Endothelial cell of umbilical vein (primary cell): ENCODE measurements around the gene SPRR2G. TPM values are rescaled to one million over a fixed set of nuclear protein-coding genes. Genes with fewer than 3 reads are reported as not detected.

Experiments used
- BruUV-seq: library from RNA; stranded (reverse); fragments of 400-500 nt; replicated peaks from 2 replicates; lab custom pipeline; 2021; lab: Mats Ljungman, UMichigan
- CTCF ChIA-PET: fragments of 300-600, 350-600 bp; sonication (Branson Sonifier 250); formaldehyde crosslinking; loops from one replicate; lab custom pipeline; 2021; ENCODE audit warnings: antibody characterized with exemption, inconsistent platforms; lab: Charles Lee
- POLR2A ChIA-PET: fragments of 300-600, 350-600 bp; sonication (Branson Sonifier 250); formaldehyde crosslinking; loops from one replicate; lab custom pipeline; 2021; ENCODE audit warnings: antibody characterized with exemption, inconsistent platforms; lab: Charles Lee
- DNase-seq: peaks from one replicate; pipeline ENCODE4 v3.0.0-alpha.2; 2011; ENCODE audit warnings: low read depth, low spot score
- FAIRE-seq: peaks from 2 replicates; lab custom pipeline; 2011; peaks lifted over from hg19 to GRCh38; lab: Jason Lieb, UNC
- H2AFZ ChIP-seq: 2 replicates; pipeline ENCODE4 v1.6.0; 2012; ENCODE audit warnings: low read depth, low read length, control low read depth, inconsistent platforms
- H3K27ac ChIP-seq: 2 replicates; pipeline ENCODE4 v1.5.1; 2011; ENCODE audit warnings: low read depth, mild to moderate bottlenecking, control low read depth, low read length, moderate library complexity; ENCODE audit not compliant: insufficient read depth
- H3K27me3 ChIP-seq, 2 experiments: 2 replicates each; pipeline versions ENCODE4 v1.6.0 to v1.6.1; 2011; ENCODE audit warnings: low read length in 2 of 2, mixed read lengths in 1 of 2; ENCODE audit not compliant: control insufficient read depth in 2 of 2, insufficient read depth in 2 of 2
- H3K36me3 ChIP-seq, 2 experiments: 2 replicates in 1 of 2; 3 replicates in 1 of 2; pipeline ENCODE4 v1.5.1; 2011; ENCODE audit warnings: low read length in 2 of 2, mild to moderate bottlenecking in 1 of 2, moderate library complexity in 1 of 2; ENCODE audit not compliant: control insufficient read depth in 2 of 2, insufficient read depth in 2 of 2; ENCODE audit errors: extremely low read depth in 1 of 2
- H3K4me1 ChIP-seq: 3 replicates; pipeline ENCODE4 v1.5.1; 2011; ENCODE audit warnings: mild to moderate bottlenecking, low read length; ENCODE audit not compliant: control insufficient read depth, insufficient read depth; ENCODE audit errors: extremely low read depth
- H3K4me2 ChIP-seq: 2 replicates; pipeline ENCODE4 v1.6.1; 2011; ENCODE audit warnings: low read length, control low read depth, mixed read lengths; ENCODE audit not compliant: insufficient read depth
- H3K4me3 ChIP-seq, 3 experiments: fragments of 200-600 bp in 1 of 3; sonication (generic), shearing (Covaris generic) in 1 of 3; replicated peaks in 1 of 3; 2 replicates each; pipeline ENCODE4 v1.5.1; 2011 to 2016; ENCODE audit warnings: control low read depth in 3 of 3, low read length in 3 of 3, mild to moderate bottlenecking in 2 of 3, inconsistent platforms in 1 of 3, low read depth in 1 of 3, moderate library complexity in 1 of 3; ENCODE audit not compliant: insufficient read depth in 1 of 3
- H3K79me2 ChIP-seq: 2 replicates; pipeline ENCODE4 v1.6.0; 2012; ENCODE audit warnings: low read length, inconsistent platforms; ENCODE audit not compliant: control insufficient read depth, insufficient read depth
- H3K9ac ChIP-seq: replicated peaks from 2 replicates; pipeline ENCODE3; 2011; ENCODE audit warnings: low read length, control low read depth; ENCODE audit not compliant: insufficient read depth; ENCODE audit errors: extremely low read depth
- H3K9me1 ChIP-seq: replicated peaks from 3 replicates; pipeline ENCODE4 v1.6.0; 2011; ENCODE audit warnings: mild to moderate bottlenecking, low read length; ENCODE audit not compliant: control insufficient read depth, insufficient read depth; ENCODE audit errors: extremely low read depth
- H3K9me3 ChIP-seq: replicated peaks from 2 replicates; pipeline ENCODE4 v1.5.1; 2012; ENCODE audit warnings: low read length, inconsistent platforms; ENCODE audit not compliant: control insufficient read depth, insufficient read depth
- H4K20me1 ChIP-seq: replicated peaks from 2 replicates; pipeline ENCODE3; 2011; ENCODE audit warnings: mild to moderate bottlenecking, low read length; ENCODE audit not compliant: control insufficient read depth, insufficient read depth; ENCODE audit errors: extremely low read depth
- CTCF ChIP-seq, 2 donors: IDR thresholded peaks; 1 replicate in 1 of 2; 2 replicates in 1 of 2; pipeline ENCODE4 v1.5.1; 2011; ENCODE audit warnings: low read length in 2 of 2, mild to moderate bottlenecking in 2 of 2, moderate library complexity in 2 of 2, control low read depth in 1 of 2, inconsistent platforms in 1 of 2, low read depth in 1 of 2; ENCODE audit not compliant: insufficient read depth in 1 of 2; ENCODE audit errors: extremely low read depth in 1 of 2
- EZH2 ChIP-seq: IDR thresholded peaks from 2 replicates; pipeline ENCODE4 v1.6.1; 2012; ENCODE audit warnings: borderline replicate concordance, low read depth, mild to moderate bottlenecking, moderate library complexity, low read length, inconsistent platforms; ENCODE audit not compliant: severe bottlenecking
- FOS ChIP-seq: IDR thresholded peaks from 2 replicates; pipeline ENCODE4 v1.6.1; 2011; ENCODE audit warnings: mild to moderate bottlenecking, low read length, moderate library complexity, borderline replicate concordance; ENCODE audit not compliant: insufficient read depth
- GATA2 ChIP-seq: IDR thresholded peaks from 2 replicates; pipeline ENCODE4 v1.7.0; 2011; ENCODE audit warnings: low read depth, mild to moderate bottlenecking, moderate library complexity, mixed read lengths, low read length; ENCODE audit not compliant: insufficient read length, insufficient read depth
- JUN ChIP-seq: IDR thresholded peaks from 2 replicates; pipeline ENCODE4 v1.6.1; 2011; ENCODE audit warnings: borderline replicate concordance, low read depth; ENCODE audit not compliant: insufficient read length, insufficient read depth
- MAX ChIP-seq: IDR thresholded peaks from 2 replicates; pipeline ENCODE4 v1.6.1; 2011; ENCODE audit not compliant: insufficient read depth, insufficient read length
- MYC ChIP-seq: IDR thresholded peaks from one replicate; pipeline ENCODE4 v1.6.1; 2011; ENCODE audit warnings: mild to moderate bottlenecking, low read depth, low read length
- POLR2A ChIP-seq: IDR thresholded peaks from 2 replicates; pipeline ENCODE4 v1.6.1; 2012; ENCODE audit warnings: low read depth, mild to moderate bottlenecking, control low read depth, low read length
- POLR2AphosphoS5 ChIP-seq: IDR thresholded peaks from 2 replicates; pipeline ENCODE4 v1.6.1; 2012; ENCODE audit warnings: low read depth, mild to moderate bottlenecking, control low read depth, low read length, moderate library complexity; ENCODE audit not compliant: insufficient read depth
- dilution Hi-C: fragments of 300-500 bp; cut with MboI; formaldehyde crosslinking; loops from one replicate; pipeline ENCODE4 v1.15.0; 2019; ENCODE audit warnings: low sequenced_read_pairs; ENCODE audit not compliant: extremely low pct_ligation_motif_present
- intact Hi-C: fragments of 100-400 bp; cut with micrococcal nuclease; formaldehyde crosslinking; loops from one replicate; pipeline ENCODE4 v1.10.0; 2022
- polyA plus RNA-seq, 4 experiments: library from polyadenylated mRNA; depleted of rRNA in 3 of 4; stranded (reverse) in 3 of 4; unstranded in 1 of 4; fragments of >200 nt; gene quantifications; 2 replicates each; pipeline versions ENCODE4 v1.2.1 to v1.2.3, GENCODE V29; 2011 to 2012; ENCODE audit warnings: missing spikeins in 1 of 4
- total RNA-seq: library from RNA; stranded (reverse); gene quantifications from 2 replicates; pipeline ENCODE4 v1.2.3, GENCODE V29; 2021

Gene SPRR2G
- total and polyA plus RNA-seq, 2 donors (not counting 3 experiments of a cell fraction or from before 2014, with no cell fraction given) = not detected

GRCh38 chr1:153168686-153169085 lies 18.0 kb upstream of the SPRR2G start:
- Histone ChIP-seq H4K20me1 (no peaks in the 10 kb centered on the region), H3K9ac (no peak overlapping the region), H2AFZ (no peak overlapping the region), H3K4me3 (no peak overlapping the region), H3K36me3 (no peaks in the 10 kb centered on the region), H3K27ac (no peak overlapping the region), H3K9me3 (no peaks in the 10 kb centered on the region), H3K4me2 (no peak overlapping the region), H3K79me2 (no peaks in the 10 kb centered on the region), H3K4me1 (no peaks in the 10 kb centered on the region), H3K9me1 (no peaks in the 10 kb centered on the region), H3K27me3 (no peaks in the 10 kb centered on the region)
- BruUV-seq = no TSS peak
- TF ChIP-seq MAX = no peak
- no peak for TF ChIP-seq POLR2A
- ChIA-PET CTCF (no interaction called here), POLR2A (no interaction called here)
- dilution Hi-C loops (no loop called here), intact Hi-C loops (no loop called here)
- FAIRE-seq = no peak
- no peak for DNase-seq

- ChIA-PET POLR2A (no interaction called here), CTCF (no interaction called here)
- no peak overlapping the region for H3K4me3 ChIP-seq
- no peak overlapping the region for H3K27ac ChIP-seq
- H3K9ac ChIP-seq = no peak overlapping the region
- no peak for TF ChIP-seq EZH2
- no peak for TF ChIP-seq CTCF (IDR thresholded peaks at IDR 0.05; ENCODE audit: extremely low read depth in 1 of 2, insufficient read depth in 1 of 2, low read depth in 1 of 2, low read length in 2 of 2)
- TF ChIP-seq MYC = no peak
- TF ChIP-seq JUN = no peak
- no peak for TF ChIP-seq MAX
- TF ChIP-seq GATA2 = no peak
- no peak for TF ChIP-seq FOS
- TF ChIP-seq POLR2A = no peak
- no peak for TF ChIP-seq POLR2AphosphoS5
- DNase-seq = no peak
- FAIRE-seq = no peak
- H3K9me1 ChIP-seq = no peaks in the 10 kb centered on the region
- H3K9me3 ChIP-seq = no peaks in the 10 kb centered on the region
- H2AFZ ChIP-seq = no peak overlapping the region
- no peaks in the 10 kb centered on the region for H3K36me3 ChIP-seq
- H3K27me3 ChIP-seq = no peaks in the 10 kb centered on the region
- H4K20me1 ChIP-seq = no peaks in the 10 kb centered on the region
- no TSS peak for BruUV-seq
- H3K79me2 ChIP-seq = no peaks in the 10 kb centered on the region
- no peak overlapping the region for H3K4me2 ChIP-seq
- H3K4me1 ChIP-seq = no peaks in the 10 kb centered on the region
- intact Hi-C loops (no loop called here), dilution Hi-C loops (no loop called here)
These were observed 4.9 kb upstream of the SPRR2G start for GRCh38 chr1:153155541-153155940.
